GM12891 (cell line): ENCODE measurements around the gene SIPA1L3.

Experiments
- PAX5 ChIP-seq: IDR thresholded peaks from 2 replicates; pipeline ENCODE4 v1.6.1; 2011; ENCODE audit warnings: low read length, moderate library complexity, mild to moderate bottlenecking; ENCODE audit not compliant: insufficient read depth, severe bottlenecking
- POLR2A ChIP-seq: IDR thresholded peaks from 2 replicates; pipeline ENCODE4 v1.6.1; 2011; ENCODE audit warnings: low read depth, low read length, control low read depth
- POLR2AphosphoS5 ChIP-seq: IDR thresholded peaks from 2 replicates; pipeline ENCODE4 v1.6.1; 2011; ENCODE audit warnings: low read depth, low read length, control low read depth
- TAF1 ChIP-seq: IDR thresholded peaks from 2 replicates; pipeline ENCODE4 v1.6.1; 2011; ENCODE audit warnings: low read depth, low read length, control low read depth

GRCh38 chr19:38012944-38013343 is 105.9 kb downstream of the SIPA1L3 start:
- TF ChIP-seq POLR2AphosphoS5 (no peak), POLR2A (no peak), TAF1 (no peak), PAX5 (no peak)
